Uterus (tissue), 2 donors: Measurements from ENCODE around the gene ACAD11.

Experiments
- POLR2A ChIP-seq, 2 donors: fragments of 450-650 bp; IDR thresholded peaks; one replicate each; pipeline ENCODE4 v1.6.1; 2016; ENCODE audit warnings: antibody characterized with exemption in 2 of 2, mild to moderate bottlenecking in 1 of 2, moderate library complexity in 1 of 2
- TF ChIP-seq, protein P1 (sequence below), 4 experiments: fragments of 200-600 bp in 2 of 4; fragments of 450-650 bp in 2 of 4; sonication (generic) in 2 of 4; IDR thresholded peaks; one replicate each; pipeline ENCODE4 v1.5.1; 2016 to 2019; ENCODE audit warnings: antibody characterized with exemption in 4 of 4, mild to moderate bottlenecking in 2 of 4, moderate library complexity in 1 of 4

DNA sequence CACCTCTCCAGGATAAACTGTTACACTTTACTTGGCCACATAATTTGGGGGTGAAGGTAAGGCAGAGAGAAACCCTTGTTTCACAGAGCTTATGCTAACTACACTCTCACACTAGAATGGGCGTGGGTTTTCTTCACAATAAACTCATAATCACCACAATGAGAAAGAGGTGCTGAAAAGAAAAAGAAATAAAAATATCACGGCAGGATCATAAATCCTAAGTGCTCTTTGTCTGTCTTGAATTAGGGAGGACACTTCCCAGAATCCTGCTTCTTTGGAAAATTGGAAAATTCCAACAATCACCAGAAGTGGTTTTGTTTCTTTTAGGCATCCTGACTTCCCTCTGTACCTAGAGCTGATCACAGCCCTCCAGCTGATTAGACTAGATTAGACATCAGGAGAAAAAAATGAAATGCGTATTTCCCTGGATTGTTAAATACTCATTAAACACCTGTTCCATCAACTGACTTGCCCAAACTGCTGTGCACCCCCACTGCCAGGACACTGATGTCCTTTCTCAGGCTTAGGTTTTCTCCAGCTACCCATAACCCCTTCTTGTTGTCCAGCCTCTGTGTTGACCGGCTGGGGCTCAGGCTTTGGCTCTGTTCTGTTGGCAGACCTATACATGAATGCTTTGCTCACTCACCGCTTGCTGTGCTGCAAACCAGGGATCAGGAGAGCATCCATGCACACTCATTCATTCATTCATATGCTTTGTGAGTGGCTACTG, 104.1 kb downstream of the ACAD11 start:
- TF ChIP-seq, protein P1, sequence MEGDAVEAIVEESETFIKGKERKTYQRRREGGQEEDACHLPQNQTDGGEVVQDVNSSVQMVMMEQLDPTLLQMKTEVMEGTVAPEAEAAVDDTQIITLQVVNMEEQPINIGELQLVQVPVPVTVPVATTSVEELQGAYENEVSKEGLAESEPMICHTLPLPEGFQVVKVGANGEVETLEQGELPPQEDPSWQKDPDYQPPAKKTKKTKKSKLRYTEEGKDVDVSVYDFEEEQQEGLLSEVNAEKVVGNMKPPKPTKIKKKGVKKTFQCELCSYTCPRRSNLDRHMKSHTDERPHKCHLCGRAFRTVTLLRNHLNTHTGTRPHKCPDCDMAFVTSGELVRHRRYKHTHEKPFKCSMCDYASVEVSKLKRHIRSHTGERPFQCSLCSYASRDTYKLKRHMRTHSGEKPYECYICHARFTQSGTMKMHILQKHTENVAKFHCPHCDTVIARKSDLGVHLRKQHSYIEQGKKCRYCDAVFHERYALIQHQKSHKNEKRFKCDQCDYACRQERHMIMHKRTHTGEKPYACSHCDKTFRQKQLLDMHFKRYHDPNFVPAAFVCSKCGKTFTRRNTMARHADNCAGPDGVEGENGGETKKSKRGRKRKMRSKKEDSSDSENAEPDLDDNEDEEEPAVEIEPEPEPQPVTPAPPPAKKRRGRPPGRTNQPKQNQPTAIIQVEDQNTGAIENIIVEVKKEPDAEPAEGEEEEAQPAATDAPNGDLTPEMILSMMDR (IDR thresholded peaks at IDR 0.05), result no peak
- no peak for TF ChIP-seq POLR2A (IDR thresholded peaks at IDR 0.05)
